ENCODE data around the gene ERV3-1. TPM values are rescaled to one million over a fixed set of nuclear protein-coding genes. Genes with fewer than 3 reads are reported as not detected.

ERV3-1 gene
- total RNA-seq, 1 donor from 2014 or later: 24.9 TPM

DNA sequence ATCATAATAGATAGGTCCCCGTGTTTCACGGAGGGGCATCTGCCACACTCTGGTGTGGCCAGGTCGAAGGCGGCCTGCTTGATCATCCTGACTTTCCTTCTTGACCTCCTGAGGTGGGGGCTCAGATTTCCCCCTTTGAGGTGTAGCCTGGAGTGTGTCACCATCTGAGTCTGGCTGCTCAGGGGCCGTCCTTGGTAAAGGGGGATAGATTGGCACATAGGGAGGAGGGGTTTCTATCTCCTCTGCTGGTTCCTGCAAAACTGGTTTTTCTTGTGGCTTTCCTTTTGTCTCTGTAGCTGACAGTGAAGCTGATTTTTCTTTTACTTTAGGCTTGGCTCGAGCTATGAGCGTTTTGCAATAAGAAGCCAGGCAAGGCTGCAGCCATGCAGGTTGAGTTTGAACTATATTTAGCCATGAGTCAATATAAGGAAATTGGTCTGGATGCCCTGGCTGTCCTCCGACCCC lies 8.5 kb downstream of the ERV3-1 start:
- Histone ChIP-seq H3K4me3 (no peak overlapping the region), H3K4me1 (peaks cover 25% of the 10 kb centered on the region), H3K36me3 (no peaks in the 10 kb centered on the region), H3K9me3 (peaks cover 18% of the 10 kb centered on the region), H3K27me3 (no peaks in the 10 kb centered on the region), H3K27ac (no peak overlapping the region)
- no peak for DNase-seq
- intact Hi-C loops (cut with DNase I): no loop called here
- ATAC-seq: peak; percentile 68
- TF ChIP-seq, protein P1, sequence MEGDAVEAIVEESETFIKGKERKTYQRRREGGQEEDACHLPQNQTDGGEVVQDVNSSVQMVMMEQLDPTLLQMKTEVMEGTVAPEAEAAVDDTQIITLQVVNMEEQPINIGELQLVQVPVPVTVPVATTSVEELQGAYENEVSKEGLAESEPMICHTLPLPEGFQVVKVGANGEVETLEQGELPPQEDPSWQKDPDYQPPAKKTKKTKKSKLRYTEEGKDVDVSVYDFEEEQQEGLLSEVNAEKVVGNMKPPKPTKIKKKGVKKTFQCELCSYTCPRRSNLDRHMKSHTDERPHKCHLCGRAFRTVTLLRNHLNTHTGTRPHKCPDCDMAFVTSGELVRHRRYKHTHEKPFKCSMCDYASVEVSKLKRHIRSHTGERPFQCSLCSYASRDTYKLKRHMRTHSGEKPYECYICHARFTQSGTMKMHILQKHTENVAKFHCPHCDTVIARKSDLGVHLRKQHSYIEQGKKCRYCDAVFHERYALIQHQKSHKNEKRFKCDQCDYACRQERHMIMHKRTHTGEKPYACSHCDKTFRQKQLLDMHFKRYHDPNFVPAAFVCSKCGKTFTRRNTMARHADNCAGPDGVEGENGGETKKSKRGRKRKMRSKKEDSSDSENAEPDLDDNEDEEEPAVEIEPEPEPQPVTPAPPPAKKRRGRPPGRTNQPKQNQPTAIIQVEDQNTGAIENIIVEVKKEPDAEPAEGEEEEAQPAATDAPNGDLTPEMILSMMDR (IDR thresholded peaks at IDR 0.05): no peak

DNA sequence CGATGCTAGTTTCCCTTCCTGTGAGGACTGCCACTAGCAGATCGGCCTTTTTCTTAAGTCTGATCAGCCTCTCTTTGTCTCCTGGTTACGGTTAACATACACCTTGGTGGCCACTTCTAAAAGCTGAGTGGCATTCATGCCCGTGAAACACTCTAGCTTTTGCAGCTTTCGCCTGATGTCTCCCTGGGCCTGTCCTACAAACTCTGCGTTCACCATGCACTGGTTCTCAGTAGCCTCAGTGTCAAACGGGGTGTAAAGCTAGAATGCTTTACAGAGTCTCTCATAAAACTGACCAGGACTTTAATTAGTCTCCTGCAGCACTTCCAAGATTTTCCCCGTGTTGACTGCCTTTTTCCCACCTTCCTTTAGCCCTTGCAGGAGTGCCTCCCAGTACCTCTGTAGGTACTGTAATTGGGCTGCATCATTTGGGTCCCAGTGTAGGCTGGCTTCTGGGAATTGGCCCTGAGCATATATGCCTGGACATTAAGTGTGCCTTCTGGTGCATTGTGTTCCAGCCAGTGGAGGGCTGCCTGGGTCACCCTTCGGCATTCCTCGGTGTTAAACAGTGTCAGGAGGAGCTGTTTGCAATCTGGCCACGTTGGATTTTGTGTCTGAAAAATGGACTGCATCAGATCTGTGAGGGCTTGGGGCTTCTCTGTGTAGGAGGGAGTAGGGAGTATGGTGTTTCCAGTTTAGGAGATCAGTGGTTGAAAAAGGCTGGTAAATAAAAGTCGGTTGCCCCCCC lies 9.2 kb downstream of the ERV3-1 start:
- no peak overlapping the region for H3K4me3 ChIP-seq
- H3K4me1 ChIP-seq: peaks cover 20% of the 10 kb centered on the region
- TF ChIP-seq, protein P1 (IDR thresholded peaks at IDR 0.05): no peak
- DNase-seq (no peak), ATAC-seq (no peak)
- no peaks in the 10 kb centered on the region for H3K36me3 ChIP-seq
- peaks cover 18% of the 10 kb centered on the region for H3K9me3 ChIP-seq
- intact Hi-C loops (cut with DNase I): no loop called here
- no peaks in the 10 kb centered on the region for H3K27me3 ChIP-seq
- H3K27ac ChIP-seq: no peak overlapping the region

DNA sequence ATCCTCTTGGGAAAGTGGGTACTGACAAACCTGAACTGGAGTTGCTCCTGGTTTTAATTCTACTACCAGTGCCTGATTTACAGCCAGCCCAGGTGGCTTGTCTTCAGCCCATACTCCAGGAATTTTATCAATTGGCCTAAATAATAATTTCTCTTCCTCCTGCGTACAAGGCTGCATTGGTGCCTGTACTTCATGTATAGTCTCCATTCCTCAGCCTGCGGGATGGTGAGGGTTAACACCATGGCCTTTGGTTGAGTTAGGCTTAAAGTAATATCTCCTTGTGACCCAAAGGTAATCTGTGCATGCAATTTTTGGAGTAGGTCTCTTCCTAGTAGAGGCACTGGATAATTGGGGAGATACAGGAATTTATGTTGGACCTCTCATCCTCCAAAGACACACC lies 10.2 kb downstream of the ERV3-1 start:
- no peak for DNase-seq
- no peak overlapping the region for H3K27ac ChIP-seq
- TF ChIP-seq, protein P1 (IDR thresholded peaks at IDR 0.05): no peak
- H3K9me3 ChIP-seq: peaks cover 25% of the 10 kb centered on the region
- H3K4me3 ChIP-seq: no peak overlapping the region
- peaks cover 20% of the 10 kb centered on the region for H3K4me1 ChIP-seq
- ATAC-seq: no peak
- H3K27me3 ChIP-seq: no peaks in the 10 kb centered on the region
- intact Hi-C loops (cut with DNase I): no loop called here
- no peaks in the 10 kb centered on the region for H3K36me3 ChIP-seq

DNA sequence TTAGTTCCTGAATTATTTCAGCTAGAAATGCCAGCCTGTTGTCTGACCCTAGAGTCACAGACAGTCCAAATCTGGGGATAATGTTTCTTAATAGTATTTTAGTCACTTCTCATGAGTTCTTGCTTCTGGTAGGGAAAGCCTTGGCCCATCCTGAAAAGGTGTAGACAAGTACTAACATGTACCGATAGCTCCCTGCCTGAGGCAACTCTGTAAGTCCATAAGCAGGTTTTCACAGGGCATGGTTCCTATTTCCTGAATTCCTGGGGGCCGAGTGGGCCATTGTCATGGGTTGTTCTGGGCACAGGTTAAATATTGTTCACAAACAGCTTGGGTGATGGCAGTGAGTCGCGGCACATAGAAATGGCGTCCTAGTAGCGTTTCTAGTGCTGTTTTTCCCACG lies 12.6 kb downstream of the ERV3-1 start:
- ATAC-seq: no peak
- H3K4me1 ChIP-seq: peaks cover 5% of the 10 kb centered on the region
- H3K4me3 ChIP-seq: no peak overlapping the region
- no peak overlapping the region for H3K27ac ChIP-seq
- H3K27me3 ChIP-seq: no peaks in the 10 kb centered on the region
- DNase-seq: no peak
- TF ChIP-seq, protein P1 (IDR thresholded peaks at IDR 0.05): no peak
- no peaks in the 10 kb centered on the region for H3K36me3 ChIP-seq
- peaks cover 40% of the 10 kb centered on the region for H3K9me3 ChIP-seq
- intact Hi-C loops (cut with DNase I): no loop called here

DNA sequence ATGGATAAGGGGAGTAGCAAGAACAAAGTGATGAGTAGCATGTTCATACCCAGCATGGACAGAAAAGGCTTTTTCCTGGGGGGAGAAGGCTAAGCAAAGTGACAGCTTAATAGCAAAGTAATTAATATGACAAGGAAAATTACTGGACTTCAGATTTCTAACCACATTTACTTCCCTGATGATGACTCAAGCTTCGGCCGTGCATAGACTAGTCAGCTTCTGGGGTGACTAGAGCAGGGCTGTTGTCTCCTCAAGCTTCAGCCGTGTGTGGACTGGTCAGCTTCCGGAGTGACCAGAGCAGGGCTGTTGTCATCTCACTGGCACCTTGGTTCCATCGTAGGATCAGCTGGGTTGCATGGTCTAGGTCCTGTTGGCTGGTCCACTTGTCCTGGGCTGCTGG lies 13.5 kb downstream of the ERV3-1 start:
- Histone ChIP-seq H3K27me3 (no peaks in the 10 kb centered on the region), H3K27ac (no peak overlapping the region), H3K4me1 (no peaks in the 10 kb centered on the region), H3K9me3 (peaks cover 36% of the 10 kb centered on the region), H3K36me3 (no peaks in the 10 kb centered on the region), H3K4me3 (no peak overlapping the region)
- no peak for DNase-seq
- TF ChIP-seq, protein P1 (IDR thresholded peaks at IDR 0.05): no peak
- intact Hi-C loops (cut with DNase I): no loop called here
- no peak for ATAC-seq
